GM11168 (cell line): ENCODE data around the gene RHEX.

Source experiments
- in situ Hi-C: fragments of 300-500 bp; cut with MboI; formaldehyde crosslinking; loops from one replicate; pipeline ENCODE4 v1.12.0; 2022; ENCODE audit warnings: low sequenced_read_pairs; ENCODE audit not compliant: unreplicated experiment

Gene RHEX

GRCh38 chr1:206082831-206083695 is 30.1 kb downstream of the RHEX start:
- in situ Hi-C loops: no loop called here

- in situ Hi-C loops: no loop called here
Measured at GRCh38 chr1:206083750-206084149, 30.8 kb downstream of the RHEX start.

- in situ Hi-C loops: no loop called here
Measured at GRCh38 chr1:206087091-206087490, 34.1 kb downstream of the RHEX start.

- in situ Hi-C loops: no loop called here
Measured at GRCh38 chr1:206089341-206089740, 36.4 kb downstream of the RHEX start.

- in situ Hi-C loops: no loop called here
Measured at GRCh38 chr1:206094024-206094423, 41.1 kb downstream of the RHEX start.

- in situ Hi-C loops: no loop called here
Measured at GRCh38 chr1:206097381-206097780, 44.4 kb downstream of the RHEX start.

- in situ Hi-C loops: no loop called here
Measured at GRCh38 chr1:206098242-206098919, 45.4 kb downstream of the RHEX start.

GRCh38 chr1:206100226-206100815 is 47.3 kb downstream of the RHEX start:
- in situ Hi-C loops: loop anchor here (5.0 to 25.0 kb wide), 2 partner anchors 68 to 313 kb away; partner anchors contain the start of gene RAB29

GRCh38 chr1:206101351-206102045 is 48.5 kb downstream of the RHEX start:
- in situ Hi-C loops: loop anchor here (5.0 to 25.0 kb wide), 2 partner anchors 69 to 314 kb away; partner anchors contain the start of gene RAB29

- in situ Hi-C loops: loop anchor here (5.0 to 25.0 kb wide), 2 partner anchors 70 to 315 kb away; partner anchors contain the start of gene RAB29
Measured at GRCh38 chr1:206102292-206102936, 49.4 kb downstream of the RHEX start.

- in situ Hi-C loops: loop anchor here (5.0 to 25.0 kb wide), 2 partner anchors 72 to 317 kb away; partner anchors contain the start of gene RAB29
Measured at GRCh38 chr1:206103979-206104378, 51.0 kb downstream of the RHEX start.

- in situ Hi-C loops: loop anchor here (5.0 to 25.0 kb wide), 2 partner anchors 123 to 318 kb away; partner anchors contain the start of gene RAB29
Measured at GRCh38 chr1:206105464-206105995, 52.6 kb downstream of the RHEX start.

- in situ Hi-C loops: loop anchor here (5.0 to 25.0 kb wide), 2 partner anchors 124 to 319 kb away; partner anchors contain the start of gene RAB29
Measured at GRCh38 chr1:206106328-206107167, 53.6 kb downstream of the RHEX start.

- in situ Hi-C loops: loop anchor here (5.0 to 25.0 kb wide), 2 partner anchors 125 to 320 kb away; partner anchors contain the start of gene RAB29
Measured at GRCh38 chr1:206107168-206107544, 54.2 kb downstream of the RHEX start.

GRCh38 chr1:206108635-206109034 is 55.7 kb downstream of the RHEX start:
- in situ Hi-C loops: loop anchor here (5.0 to 25.0 kb wide), 2 partner anchors 126 to 321 kb away; partner anchors contain the start of gene RAB29

- in situ Hi-C loops: loop anchor here (5.0 to 25.0 kb wide), 2 partner anchors 127 to 322 kb away; partner anchors contain the start of gene RAB29
Measured at GRCh38 chr1:206109718-206110117, 56.7 kb downstream of the RHEX start.

- in situ Hi-C loops: loop anchor here (25.0 kb wide), 1 partner anchor 323 kb away; the partner anchor contains the start of gene RAB29
Measured at GRCh38 chr1:206110161-206110560, 57.2 kb downstream of the RHEX start.

GRCh38 chr1:206110820-206111219 is 57.8 kb downstream of the RHEX start:
- in situ Hi-C loops: loop anchor here (25.0 kb wide), 1 partner anchor 324 kb away; the partner anchor contains the start of gene RAB29
